Panc1 (cell line): Measurements from ENCODE around the gene PRSS48. TPM values are rescaled to one million over a fixed set of nuclear protein-coding genes. Genes with fewer than 3 reads are reported as not detected.
A peak's percentile ranks its signal among the peaks of the same experiment; 100 is the strongest.

Experiments used
- ATAC-seq: fragments of 200-7000 bp; cut with Tn5 transposase; 2 replicates; pipeline ENCODE4 v1.9.1; 2020; ENCODE audit warnings: mild to moderate bottlenecking, moderate library complexity
- BruUV-seq: library from RNA; stranded (reverse); fragments of 400-500 nt; replicated peaks from 2 replicates; lab custom pipeline; 2021; lab: Mats Ljungman, UMichigan
- CTCF ChIA-PET: fragments of 300-600 bp; sonication (Branson Sonifier 250); formaldehyde crosslinking; loops from one replicate; lab custom pipeline; 2022; ENCODE audit warnings: antibody characterized with exemption; lab: Charles Lee
- POLR2A ChIA-PET: fragments of 300-600 bp; sonication (Branson Sonifier 250); formaldehyde crosslinking; loops from one replicate; lab custom pipeline; 2022; ENCODE audit warnings: antibody characterized with exemption; lab: Charles Lee
- DNase-seq: peaks from one replicate; pipeline ENCODE4 v3.0.0-alpha.2; 2010; ENCODE audit warnings: low read depth, low spot score
- H3K27ac ChIP-seq: 2 replicates; pipeline ENCODE4 v1.5.1; 2011; ENCODE audit warnings: mild to moderate bottlenecking, low read length, inconsistent platforms
- H3K27me3 ChIP-seq: fragments of 200-500 bp; sonication (Bioruptor generic); 2 replicates; pipeline ENCODE4 v1.6.0; 2014; ENCODE audit warnings: low read length, inconsistent platforms; ENCODE audit not compliant: control insufficient read depth, insufficient read depth
- H3K36me3 ChIP-seq: fragments of 200-500 bp; sonication (Bioruptor generic); 2 replicates; pipeline ENCODE4 v1.5.1; 2014; ENCODE audit warnings: inconsistent platforms, mild to moderate bottlenecking, low read length, moderate library complexity; ENCODE audit not compliant: control insufficient read depth, insufficient read depth
- H3K4me1 ChIP-seq: 2 replicates; pipeline ENCODE4 v1.5.1; 2011; ENCODE audit warnings: inconsistent platforms, mild to moderate bottlenecking, low read length, moderate library complexity; ENCODE audit not compliant: control insufficient read depth, insufficient read depth
- H3K4me3 ChIP-seq, 2 experiments: 2 replicates each; pipeline ENCODE4 v1.5.1; 2011 to 2012; ENCODE audit warnings: low read depth in 2 of 2, low read length in 2 of 2, mild to moderate bottlenecking in 2 of 2, inconsistent platforms in 1 of 2, moderate library complexity in 1 of 2
- H3K9me3 ChIP-seq: fragments of 200-500 bp; sonication (Bioruptor generic); 2 replicates; pipeline ENCODE4 v1.5.1; 2014; ENCODE audit warnings: low read depth, mild to moderate bottlenecking, inconsistent platforms, low read length, moderate library complexity; ENCODE audit not compliant: control insufficient read depth, insufficient read depth
- CTCF ChIP-seq: fragments of 450-650 bp; IDR thresholded peaks from 2 replicates; pipeline ENCODE4 v1.5.1; 2017; ENCODE audit warnings: mild to moderate bottlenecking
- POLR2AphosphoS5 ChIP-seq: IDR thresholded peaks from 2 replicates; pipeline ENCODE4 v1.6.1; 2012; ENCODE audit warnings: mild to moderate bottlenecking, low read depth, low read length, moderate library complexity
- REST ChIP-seq, 2 experiments: IDR thresholded peaks; 2 replicates each; pipeline ENCODE4 v1.6.1; 2011 to 2012; ENCODE audit warnings: low read depth in 2 of 2, control low read depth in 1 of 2, low read length in 1 of 2, mild to moderate bottlenecking in 1 of 2, moderate library complexity in 1 of 2; ENCODE audit not compliant: insufficient read depth in 1 of 2
- SIN3A ChIP-seq: IDR thresholded peaks from 2 replicates; pipeline ENCODE4 v1.6.1; 2012; ENCODE audit warnings: low read depth, mild to moderate bottlenecking, low read length, moderate library complexity, borderline replicate concordance; ENCODE audit not compliant: insufficient read depth
- TCF7L2 ChIP-seq: IDR thresholded peaks from 2 replicates; pipeline ENCODE4 v1.6.1; 2011; ENCODE audit warnings: mild to moderate bottlenecking, low read depth, low read length, inconsistent platforms
- in situ Hi-C: cut with HindIII; loops from 2 replicates; pipeline ENCODE4 v1.10.0; 2016; ENCODE audit warnings: low sequenced_read_pairs, low pct_unique_long_range_greater_than_20kb
- intact Hi-C: fragments of 100-400 bp; cut with micrococcal nuclease; formaldehyde crosslinking; loops from one replicate; pipeline ENCODE4 v1.10.0; 2022; ENCODE audit not compliant: unreplicated experiment
- total RNA-seq: library from RNA; stranded (reverse); gene quantifications from one replicate; pipeline ENCODE4 v1.2.1, GENCODE V29; 2021; ENCODE audit not compliant: unreplicated experiment

PRSS48 gene
- total RNA-seq, 1 experiment from 2014 or later: not detected

GRCh38 chr4:151314479-151314878 lies 37.5 kb downstream of the PRSS48 start:
- ATAC-seq: 0 out of 2 replicates have a peak, but pooled peaks have one; percentile 48
- intact Hi-C loops: no loop called here

DNA sequence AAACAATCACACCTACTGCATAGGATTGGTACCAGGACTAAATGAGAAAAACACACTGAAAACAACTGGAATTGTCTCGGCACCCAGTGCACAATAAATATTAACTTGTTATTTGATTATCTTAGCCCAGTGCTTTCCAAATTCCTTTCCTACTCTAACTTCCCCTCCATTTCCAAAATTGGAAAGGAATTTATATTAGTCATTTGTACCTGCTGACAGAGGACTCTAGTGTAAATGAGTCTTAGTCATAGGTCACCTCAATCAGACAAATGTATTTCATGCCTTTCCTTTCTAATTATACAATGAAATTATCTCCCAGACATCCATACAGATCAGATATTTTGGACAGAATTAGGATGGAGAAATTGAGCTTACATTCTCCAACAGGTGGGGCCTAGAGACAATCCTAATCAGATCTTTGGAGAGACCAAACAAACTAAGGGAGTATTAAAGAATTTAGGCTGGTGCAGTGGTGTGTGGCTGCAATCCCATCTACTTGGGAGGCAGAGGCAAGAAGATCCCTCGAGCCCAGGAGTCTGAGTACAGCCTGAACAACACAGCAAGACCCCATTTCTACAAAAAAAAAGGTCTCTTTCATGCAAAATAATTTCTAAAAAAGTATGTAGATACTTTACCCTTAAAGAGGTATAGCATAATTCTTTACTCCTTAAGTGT lies 38.4 kb downstream of the PRSS48 start:
- Histone ChIP-seq H3K27ac (no peak overlapping the region), H3K27me3 (no peaks in the 10 kb centered on the region), H3K4me1 (peaks cover 10% of the 10 kb centered on the region; the same call in 1 of the 2 replicates), H3K4me3 (no peak overlapping the region), H3K36me3 (no peaks in the 10 kb centered on the region), H3K9me3 (no peaks in the 10 kb centered on the region)
- in situ Hi-C loops: no loop called here
- ChIA-PET POLR2A (no interaction called here), CTCF (no interaction called here)
- peak; percentile 48; the same call in 1 of the 2 replicates for ATAC-seq
- BruUV-seq: no TSS peak
- DNase-seq: peak; percentile 48
- intact Hi-C loops: no loop called here
- TF ChIP-seq TCF7L2: no peak
- no peak for TF ChIP-seq REST (IDR thresholded peaks at IDR 0.05; ENCODE audit: insufficient read depth in 1 of 2, low read depth in 2 of 2, low read length in 1 of 2)
- no peak for TF ChIP-seq SIN3A
- no peak for TF ChIP-seq POLR2AphosphoS5
- TF ChIP-seq CTCF: no peak

More at GRCh38 chr4:151314479-151314878, 37.5 kb downstream of the PRSS48 start:
- no peaks in the 10 kb centered on the region for H3K27me3 ChIP-seq
- no peaks in the 10 kb centered on the region for H3K36me3 ChIP-seq
- CTCF ChIA-PET: no interaction called here
- no peaks in the 10 kb centered on the region for H3K9me3 ChIP-seq
- no peak overlapping the region; the same call in 1 of the 2 replicates for H3K27ac ChIP-seq
- no peak for TF ChIP-seq TCF7L2
- no peak for TF ChIP-seq CTCF
- no peak for TF ChIP-seq SIN3A
- TF ChIP-seq POLR2AphosphoS5: no peak
- no peak for TF ChIP-seq REST (IDR thresholded peaks at IDR 0.05; ENCODE audit: insufficient read depth in 1 of 2, low read depth in 2 of 2, low read length in 1 of 2)
- in situ Hi-C loops: no loop called here
- BruUV-seq: no TSS peak
- DNase-seq: no peak
- POLR2A ChIA-PET: no interaction called here
- peaks cover 10% of the 10 kb centered on the region; the same call in 1 of the 2 replicates for H3K4me1 ChIP-seq
- H3K4me3 ChIP-seq: no peak overlapping the region
